Measurements from ENCODE around the gene POMT2.

The POMT2 gene

DNA sequence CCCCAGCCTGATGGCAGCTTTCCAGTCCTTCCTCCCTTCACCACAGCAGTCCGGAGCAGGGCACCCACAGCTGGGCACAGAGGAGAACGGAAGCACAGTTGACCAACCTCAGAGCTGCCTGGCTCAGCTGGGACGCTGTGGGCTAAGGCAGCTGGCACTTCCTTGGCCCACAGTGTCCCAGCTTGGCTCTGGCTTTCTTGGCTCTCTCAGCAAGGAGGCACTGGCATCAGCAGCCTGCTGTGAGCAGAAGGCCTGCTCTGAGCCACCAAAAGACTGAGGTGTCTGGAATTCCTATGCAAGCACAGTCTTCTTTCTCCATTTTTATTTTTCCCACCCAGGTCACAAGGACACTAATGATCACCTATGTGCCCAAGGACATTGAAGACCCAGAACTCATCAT, 82.3 kb downstream of the POMT2 start:
- no peak for DNase-seq

- DNase-seq, result no peak
These were observed 83.9 kb downstream of the POMT2 start for GRCh38 chr14:77236814-77237213.

DNA sequence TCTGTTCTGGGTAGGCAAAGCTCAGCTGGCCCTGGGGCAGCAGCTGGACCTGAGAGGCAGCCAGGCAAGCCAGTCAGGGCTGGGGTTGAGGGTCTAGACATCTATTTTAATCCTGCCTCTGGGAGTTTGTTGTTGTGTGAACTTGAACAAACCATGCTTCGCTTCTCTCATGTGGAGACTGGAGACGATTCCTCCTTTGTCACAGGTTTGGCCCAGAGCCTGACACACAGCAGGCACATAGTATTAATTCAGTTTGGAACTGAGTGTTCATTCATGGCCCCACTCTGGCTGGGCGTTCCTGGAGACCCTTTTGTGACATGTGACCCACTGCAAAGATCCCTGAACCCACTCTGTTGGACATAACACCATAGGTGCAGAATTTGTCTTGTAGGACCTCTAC, 89.0 kb downstream of the POMT2 start:
- DNase-seq, result no peak

DNA sequence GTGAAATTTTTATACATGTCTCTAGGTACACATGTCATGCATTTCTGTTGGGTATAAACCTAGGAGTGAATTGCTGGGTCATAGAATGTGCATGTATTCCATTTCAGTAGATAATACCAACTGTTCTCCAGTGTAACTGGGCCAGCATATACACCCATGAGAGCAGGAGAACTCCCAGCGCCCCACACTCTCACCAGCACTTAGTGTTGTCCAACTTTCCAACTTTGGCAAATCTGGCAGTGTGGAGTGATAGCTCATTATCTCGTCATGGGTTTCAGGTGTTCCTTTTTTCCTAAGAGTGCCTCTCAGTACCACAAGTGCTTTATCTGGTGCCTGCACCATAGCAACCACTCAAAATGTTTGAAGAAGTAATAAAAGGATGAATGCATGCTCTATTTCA, 89.8 kb downstream of the POMT2 start:
- no peak for DNase-seq

DNA sequence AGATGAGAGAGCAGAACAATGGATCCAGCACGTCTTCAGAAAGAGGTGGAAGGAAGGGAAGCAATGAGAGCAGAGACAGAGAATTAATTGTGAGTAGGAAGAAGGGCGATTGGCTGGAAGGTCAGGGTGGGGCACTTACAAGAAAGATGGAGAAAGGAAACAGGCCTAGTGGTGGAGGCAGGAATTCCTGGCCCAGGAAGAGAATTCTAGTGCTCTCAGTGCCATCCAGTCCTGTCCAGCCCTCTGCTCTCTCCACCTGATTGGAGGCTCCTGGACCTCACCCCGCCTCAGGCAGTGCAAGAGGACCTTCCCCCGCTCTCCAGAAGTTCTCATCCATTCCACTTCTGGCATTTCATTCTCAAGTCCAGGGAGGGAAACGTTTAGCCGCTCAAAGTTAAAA, 92.6 kb downstream of the POMT2 start:
- DNase-seq, result no peak

- no peak for DNase-seq
These were observed 94.7 kb downstream of the POMT2 start for GRCh38 chr14:77225892-77226557.

- DNase-seq, result no peak
These were observed 95.4 kb downstream of the POMT2 start for GRCh38 chr14:77225254-77225653.

Data from T-helper 2 cell (primary cell).